GM12875 (cell line): ENCODE data around the gene INTS6.

ENCODE experiments used
- H3K4me3 ChIP-seq: one replicate; pipeline ENCODE4 v1.5.1; 2011; ENCODE audit warnings: low read depth, low read length, control low read depth
- TF ChIP-seq, protein P1 (sequence below): IDR thresholded peaks from 2 replicates; pipeline ENCODE4 v1.5.1; 2011; ENCODE audit warnings: low read depth, mild to moderate bottlenecking, control low read depth, inconsistent platforms, low read length, moderate library complexity, borderline replicate concordance; ENCODE audit not compliant: insufficient read depth

Gene INTS6

DNA sequence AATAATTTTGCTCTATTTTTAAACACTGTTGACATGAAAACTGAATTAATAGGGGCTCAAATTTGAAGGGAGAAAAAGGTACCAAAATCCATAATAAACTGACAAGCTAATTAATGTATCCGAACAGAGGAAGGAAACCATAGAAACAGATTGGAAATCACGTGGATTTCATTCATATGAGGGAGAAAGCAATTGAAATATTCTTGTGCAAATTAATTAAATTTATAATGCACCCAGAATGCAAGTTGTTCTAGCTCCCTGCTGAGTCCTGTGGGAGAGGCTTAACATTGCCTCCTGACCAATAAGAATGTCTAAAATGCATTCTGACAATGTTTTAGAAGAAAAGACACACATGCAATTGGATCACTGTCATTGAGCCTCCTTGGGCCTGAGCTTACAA, 131.0 kb downstream of the INTS6 start:
- no peak overlapping the region for H3K4me3 ChIP-seq
- TF ChIP-seq, protein P1, sequence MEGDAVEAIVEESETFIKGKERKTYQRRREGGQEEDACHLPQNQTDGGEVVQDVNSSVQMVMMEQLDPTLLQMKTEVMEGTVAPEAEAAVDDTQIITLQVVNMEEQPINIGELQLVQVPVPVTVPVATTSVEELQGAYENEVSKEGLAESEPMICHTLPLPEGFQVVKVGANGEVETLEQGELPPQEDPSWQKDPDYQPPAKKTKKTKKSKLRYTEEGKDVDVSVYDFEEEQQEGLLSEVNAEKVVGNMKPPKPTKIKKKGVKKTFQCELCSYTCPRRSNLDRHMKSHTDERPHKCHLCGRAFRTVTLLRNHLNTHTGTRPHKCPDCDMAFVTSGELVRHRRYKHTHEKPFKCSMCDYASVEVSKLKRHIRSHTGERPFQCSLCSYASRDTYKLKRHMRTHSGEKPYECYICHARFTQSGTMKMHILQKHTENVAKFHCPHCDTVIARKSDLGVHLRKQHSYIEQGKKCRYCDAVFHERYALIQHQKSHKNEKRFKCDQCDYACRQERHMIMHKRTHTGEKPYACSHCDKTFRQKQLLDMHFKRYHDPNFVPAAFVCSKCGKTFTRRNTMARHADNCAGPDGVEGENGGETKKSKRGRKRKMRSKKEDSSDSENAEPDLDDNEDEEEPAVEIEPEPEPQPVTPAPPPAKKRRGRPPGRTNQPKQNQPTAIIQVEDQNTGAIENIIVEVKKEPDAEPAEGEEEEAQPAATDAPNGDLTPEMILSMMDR, result no peak

DNA sequence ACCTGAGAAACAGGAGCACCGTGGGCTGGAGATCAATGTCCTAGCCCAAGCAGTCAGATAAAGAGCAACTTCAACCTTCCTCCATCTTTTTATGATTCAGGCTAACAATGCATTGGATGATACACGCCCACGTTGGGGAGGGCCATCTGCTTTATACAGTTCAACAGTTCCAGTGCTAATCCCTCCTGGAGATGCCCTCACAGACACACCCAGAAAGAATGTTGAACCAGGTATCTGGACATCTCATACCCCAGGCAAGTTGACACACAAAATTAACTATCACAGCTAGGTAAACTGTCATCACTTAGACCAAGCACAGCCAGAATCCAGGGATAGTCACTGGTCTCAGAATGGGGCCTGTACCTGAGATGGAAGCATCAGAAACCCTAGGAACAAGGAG, 134.0 kb downstream of the INTS6 start:
- H3K4me3 ChIP-seq, result no peak overlapping the region
- TF ChIP-seq, protein P1, result no peak

DNA sequence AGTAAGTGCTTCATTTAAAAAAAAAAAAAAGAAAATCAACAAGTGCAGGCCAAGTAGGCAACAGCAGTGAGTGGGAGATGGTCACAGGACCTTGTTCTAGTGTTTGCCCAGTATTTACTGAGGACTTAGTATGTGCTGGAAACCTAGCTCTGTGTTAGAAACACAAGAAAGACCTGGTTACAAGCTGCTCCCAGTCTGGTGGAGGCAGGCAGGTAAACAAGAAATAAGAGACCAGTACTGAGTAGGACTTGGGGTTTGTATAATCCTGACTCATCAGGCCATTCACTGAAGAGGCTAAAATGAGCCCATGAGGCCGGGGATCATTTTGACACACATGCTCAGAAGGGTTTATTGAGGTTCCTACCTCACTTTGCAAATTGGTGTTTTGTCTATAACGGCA, 134.8 kb downstream of the INTS6 start:
- TF ChIP-seq, protein P1, result no peak
- no peak overlapping the region for H3K4me3 ChIP-seq

DNA sequence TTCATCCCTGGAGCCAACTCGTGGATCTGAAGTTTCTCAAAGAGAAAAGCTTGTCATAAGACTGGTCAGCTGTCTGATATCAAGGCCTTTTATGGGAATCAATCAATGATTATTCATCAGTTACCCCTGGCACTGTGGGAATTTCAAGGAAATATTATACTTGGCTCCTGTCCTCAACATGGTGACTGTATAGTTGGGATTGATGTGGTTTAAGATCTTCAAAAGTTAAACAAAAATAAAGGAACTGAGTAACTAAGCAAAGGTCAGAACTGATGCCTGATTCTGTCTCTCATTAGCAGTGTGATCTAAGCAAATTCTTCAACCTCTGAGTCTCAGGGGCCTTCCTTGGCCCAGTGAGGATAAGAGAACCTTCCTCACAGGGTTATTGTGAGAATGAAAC, 135.6 kb downstream of the INTS6 start:
- no peak overlapping the region for H3K4me3 ChIP-seq
- TF ChIP-seq, protein P1, result no peak

DNA sequence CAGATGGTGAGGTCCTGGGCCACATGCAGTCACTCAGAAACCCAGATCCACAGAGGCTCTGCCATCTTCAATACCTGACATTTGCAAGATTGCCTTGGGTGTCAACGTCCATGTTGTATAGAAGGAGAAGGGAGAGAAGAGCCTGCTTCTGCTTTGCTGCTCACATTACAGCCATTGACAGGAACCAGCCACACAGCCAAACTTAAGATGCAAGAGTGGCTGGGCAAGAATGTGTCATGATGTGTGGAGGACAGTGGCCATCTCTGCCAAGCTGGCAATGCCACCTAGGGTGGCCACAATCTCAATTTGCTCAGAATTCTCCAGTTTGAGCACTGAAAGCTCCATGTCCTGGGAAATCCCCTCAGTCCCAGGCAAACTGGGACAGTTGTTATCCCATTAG, 139.2 kb downstream of the INTS6 start:
- no peak overlapping the region for H3K4me3 ChIP-seq
- TF ChIP-seq, protein P1, result no peak

DNA sequence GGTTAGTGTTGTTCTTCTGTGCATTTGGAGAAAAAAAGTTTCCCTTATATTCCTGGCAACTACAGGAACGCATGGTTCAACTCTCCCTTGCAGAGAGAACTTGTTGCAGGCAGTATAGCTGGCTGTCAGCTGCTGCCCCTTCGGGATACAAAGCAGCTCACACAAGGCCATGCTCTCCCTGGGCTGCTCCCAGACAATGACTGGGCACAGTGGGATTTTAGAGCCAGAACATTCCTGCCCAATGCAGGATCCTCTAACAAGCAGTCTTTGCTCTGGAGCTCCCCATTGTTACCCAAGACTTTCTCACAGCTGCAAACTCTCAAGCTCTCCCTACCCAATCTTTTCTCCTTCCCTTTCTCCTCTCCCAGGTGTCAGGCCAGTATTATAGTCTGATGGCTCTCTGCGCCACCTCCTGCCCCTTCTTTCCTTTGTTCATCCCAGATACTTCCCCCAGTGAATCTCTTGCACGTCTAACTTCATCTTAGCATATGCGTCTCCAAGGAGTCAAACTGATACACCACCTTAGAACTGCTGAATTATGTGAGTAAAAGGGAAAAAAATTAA, 140.8 kb downstream of the INTS6 start:
- H3K4me3 ChIP-seq, result no peak overlapping the region
- TF ChIP-seq, protein P1, result no peak
